ENCODE data around the gene LRRC7.

LRRC7 gene

GRCh38 chr1:70150444-70150843, 582.7 kb downstream of the LRRC7 start:
- H3K9me3 ChIP-seq (ENCODE audit: control insufficient read depth, low read length), result no peaks in the 10 kb centered on the region
- H3K4me1 ChIP-seq (ENCODE audit: control insufficient read depth, insufficient read depth, low read length, poor library complexity, severe bottlenecking), result no peaks in the 10 kb centered on the region
- no peak overlapping the region for H3K27ac ChIP-seq (ENCODE audit: low read depth, low read length, severe bottlenecking)
- no peak overlapping the region for H3K4me3 ChIP-seq (ENCODE audit: extremely low read depth, insufficient read depth, low read length, poor library complexity, severe bottlenecking)
- H3K36me3 ChIP-seq (ENCODE audit: control insufficient read depth, insufficient read depth, low read length), result peaks cover 16% of the 10 kb centered on the region
- 100% methylated on average over 1 of the region's 1 CpG; no CpG with 5 or more reads in 1 of the 2 experiments for WGBS, 2 experiments (ENCODE audit: insufficient coverage in 2 of 2)

DNA sequence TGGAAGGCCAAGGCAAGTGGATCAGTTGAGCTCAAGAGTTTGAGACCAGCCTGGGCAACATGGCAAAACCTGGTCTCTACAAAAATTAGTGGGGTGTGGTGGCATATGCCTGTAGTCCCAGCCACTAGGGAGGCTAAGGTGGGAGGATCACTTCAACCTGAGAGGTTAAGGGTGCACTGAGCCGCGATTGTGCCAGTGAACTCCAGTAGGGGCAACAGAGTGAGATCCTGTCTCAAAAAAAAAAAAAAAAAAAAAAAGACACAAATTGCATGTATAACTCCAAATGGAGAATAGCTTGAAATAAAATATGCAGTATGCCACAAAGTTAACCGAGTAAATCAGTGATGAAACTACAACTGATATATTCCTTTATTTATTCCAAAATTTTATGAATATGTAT, 586.0 kb downstream of the LRRC7 start:
- no peaks in the 10 kb centered on the region for H3K9me3 ChIP-seq (ENCODE audit: control insufficient read depth, low read length)
- H3K4me3 ChIP-seq (ENCODE audit: extremely low read depth, insufficient read depth, low read length, poor library complexity, severe bottlenecking), result no peak overlapping the region
- H3K36me3 ChIP-seq (ENCODE audit: control insufficient read depth, insufficient read depth, low read length), result peaks cover 7% of the 10 kb centered on the region
- H3K27ac ChIP-seq (ENCODE audit: low read depth, low read length, severe bottlenecking), result no peak overlapping the region
- 100% methylated on average over 2 of the region's 3 CpGs; no CpG with 5 or more reads in 1 of the 2 experiments for WGBS, 2 experiments (ENCODE audit: insufficient coverage in 2 of 2)
- H3K4me1 ChIP-seq (ENCODE audit: control insufficient read depth, insufficient read depth, low read length, poor library complexity, severe bottlenecking), result peaks cover 4% of the 10 kb centered on the region

DNA sequence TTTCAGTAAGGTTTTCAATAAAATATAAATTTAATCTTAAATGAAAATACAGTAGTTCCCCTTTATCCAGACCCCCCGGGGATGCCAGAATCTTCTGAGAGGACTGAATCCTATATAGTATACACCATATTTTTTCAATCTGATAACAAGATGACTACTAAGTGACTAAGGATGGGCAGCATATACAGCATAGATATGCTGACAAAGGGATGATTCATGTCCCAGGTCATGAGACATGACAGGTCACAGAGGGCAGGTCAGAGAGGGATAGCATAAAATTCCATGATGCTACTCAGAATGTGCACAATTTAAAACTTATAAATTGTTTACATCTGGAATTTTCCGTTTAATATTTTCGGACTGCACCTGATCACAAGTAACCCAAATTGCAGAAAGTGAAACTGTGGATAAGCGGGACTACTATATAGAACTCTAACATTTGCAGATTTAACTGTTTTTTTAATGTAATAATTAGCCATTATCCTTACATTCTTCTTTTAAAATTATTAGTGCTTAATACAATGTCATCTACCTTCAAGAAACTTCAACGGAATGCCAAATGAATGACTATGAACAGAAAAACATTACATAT, 588.9 kb downstream of the LRRC7 start:
- H3K4me1 ChIP-seq (ENCODE audit: control insufficient read depth, insufficient read depth, low read length, poor library complexity, severe bottlenecking), result peaks cover 4% of the 10 kb centered on the region
- H3K4me3 ChIP-seq (ENCODE audit: extremely low read depth, insufficient read depth, low read length, poor library complexity, severe bottlenecking), result no peak overlapping the region
- 80% methylated on average over 1 of the region's 5 CpGs; no CpG with 5 or more reads in 1 of the 2 experiments for WGBS, 2 experiments (ENCODE audit: insufficient coverage in 2 of 2)
- no peaks in the 10 kb centered on the region for H3K36me3 ChIP-seq (ENCODE audit: control insufficient read depth, insufficient read depth, low read length)
- no peak overlapping the region for H3K27ac ChIP-seq (ENCODE audit: low read depth, low read length, severe bottlenecking)
- H3K9me3 ChIP-seq (ENCODE audit: control insufficient read depth, low read length), result no peaks in the 10 kb centered on the region

- H3K9me3 ChIP-seq (ENCODE audit: control insufficient read depth, low read length), result no peaks in the 10 kb centered on the region
- no peak overlapping the region for H3K4me3 ChIP-seq (ENCODE audit: extremely low read depth, insufficient read depth, low read length, poor library complexity, severe bottlenecking)
- peaks cover 13% of the 10 kb centered on the region for H3K4me1 ChIP-seq (ENCODE audit: control insufficient read depth, insufficient read depth, low read length, poor library complexity, severe bottlenecking)
- no peak overlapping the region for H3K27ac ChIP-seq (ENCODE audit: low read depth, low read length, severe bottlenecking)
- 83 to 100% methylated on average over 1 to 2 of the region's 4 CpGs for WGBS, 2 experiments (ENCODE audit: insufficient coverage in 2 of 2)
- H3K36me3 ChIP-seq (ENCODE audit: control insufficient read depth, insufficient read depth, low read length), result peaks cover 13% of the 10 kb centered on the region
Measured at GRCh38 chr1:70164350-70164749, 596.6 kb downstream of the LRRC7 start.

DNA sequence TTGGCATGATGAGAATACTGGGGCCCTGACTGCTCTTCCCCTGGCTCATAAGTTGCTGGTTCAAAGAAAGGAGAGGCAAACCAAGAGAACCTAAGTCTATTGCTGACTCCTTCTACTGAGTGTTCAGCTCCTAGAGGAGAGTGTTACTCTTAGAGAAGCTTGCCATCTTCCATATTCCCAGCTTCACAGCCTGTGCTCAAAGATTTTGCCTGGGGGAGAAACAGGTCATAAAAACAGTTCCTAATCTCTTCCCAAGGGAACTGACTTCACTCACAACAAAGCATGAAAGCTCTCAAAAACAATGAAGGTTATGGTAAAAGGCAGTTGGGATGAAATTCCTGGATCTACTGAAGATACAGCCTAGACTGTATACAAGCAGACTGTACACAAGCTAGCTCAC, 600.6 kb downstream of the LRRC7 start:
- Histone ChIP-seq H3K9me3 (ENCODE audit: control insufficient read depth, low read length) (no peaks in the 10 kb centered on the region), H3K4me1 (ENCODE audit: control insufficient read depth, insufficient read depth, low read length, poor library complexity, severe bottlenecking) (peaks cover 15% of the 10 kb centered on the region), H3K4me3 (ENCODE audit: extremely low read depth, insufficient read depth, low read length, poor library complexity, severe bottlenecking) (no peak overlapping the region), H3K27ac (ENCODE audit: low read depth, low read length, severe bottlenecking) (peak overlapping the region; percentile 33), H3K36me3 (ENCODE audit: control insufficient read depth, insufficient read depth, low read length) (peaks cover 17% of the 10 kb centered on the region)

DNA sequence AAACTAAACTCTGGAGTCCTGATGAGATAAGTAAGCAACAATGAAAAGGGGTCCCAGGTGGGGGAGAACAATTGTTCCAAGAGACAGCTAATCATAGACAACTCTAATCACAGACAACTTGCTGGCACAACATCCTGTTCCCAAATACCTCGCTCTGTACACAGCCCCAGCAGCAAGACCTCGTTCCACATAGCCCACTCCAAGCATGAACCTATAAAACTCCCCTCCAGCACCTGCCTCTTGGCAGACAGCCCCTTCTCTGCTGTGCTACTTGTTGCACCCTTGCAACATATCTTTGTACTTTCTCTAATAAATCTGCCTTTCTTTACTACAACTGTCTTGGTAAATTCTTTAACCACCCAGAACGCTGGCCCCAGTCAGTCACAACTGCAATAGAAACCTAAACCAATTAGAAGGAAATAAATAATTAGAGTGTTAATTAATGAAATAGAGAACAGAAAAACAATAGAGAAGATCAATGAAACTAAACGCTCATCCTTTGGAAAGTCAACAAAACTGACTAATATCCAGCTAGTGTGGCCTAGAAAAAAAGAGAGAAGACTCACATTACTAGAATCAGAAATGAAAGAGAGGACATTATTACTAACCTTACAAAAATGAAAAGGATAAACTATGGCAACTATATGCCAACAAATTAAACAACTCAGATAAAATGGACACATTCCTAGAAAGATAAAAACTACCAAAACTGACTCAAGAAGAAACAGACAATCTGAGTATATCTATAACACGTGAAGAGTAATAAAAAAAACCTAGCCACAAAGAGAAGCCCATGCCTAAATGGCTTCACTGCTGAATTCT, 601.5 kb downstream of the LRRC7 start:
- peaks cover 15% of the 10 kb centered on the region for H3K4me1 ChIP-seq (ENCODE audit: control insufficient read depth, insufficient read depth, low read length, poor library complexity, severe bottlenecking)
- H3K36me3 ChIP-seq (ENCODE audit: control insufficient read depth, insufficient read depth, low read length), result peaks cover 11% of the 10 kb centered on the region
- 89 to 94% methylated on average over 2 of the region's 5 CpGs for WGBS, 2 experiments (ENCODE audit: insufficient coverage in 2 of 2)
- peak overlapping the region; percentile 6 for H3K27ac ChIP-seq (ENCODE audit: low read depth, low read length, severe bottlenecking)
- H3K9me3 ChIP-seq (ENCODE audit: control insufficient read depth, low read length), result no peaks in the 10 kb centered on the region
- H3K4me3 ChIP-seq (ENCODE audit: extremely low read depth, insufficient read depth, low read length, poor library complexity, severe bottlenecking), result no peak overlapping the region

DNA sequence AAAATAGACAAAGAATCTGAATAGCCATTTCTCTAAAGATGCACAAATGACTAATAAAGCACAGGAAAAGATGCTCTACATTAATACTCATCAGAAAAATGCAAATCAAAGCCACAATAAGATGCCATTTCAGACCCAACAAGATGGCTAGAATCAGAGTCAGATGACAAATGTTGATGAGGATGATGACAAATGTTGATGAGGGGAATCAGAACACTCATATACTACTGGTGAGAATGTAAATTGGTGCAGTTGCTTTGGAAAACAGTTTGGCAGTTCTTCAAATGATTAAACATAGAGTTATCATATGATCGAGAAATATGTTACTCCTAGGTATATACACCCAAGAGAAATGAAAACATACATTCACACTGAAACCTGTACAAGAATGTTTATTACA, 603.8 kb downstream of the LRRC7 start:
- H3K4me1 ChIP-seq (ENCODE audit: control insufficient read depth, insufficient read depth, low read length, poor library complexity, severe bottlenecking), result peaks cover 15% of the 10 kb centered on the region
- H3K4me3 ChIP-seq (ENCODE audit: extremely low read depth, insufficient read depth, low read length, poor library complexity, severe bottlenecking), result no peak overlapping the region
- H3K36me3 ChIP-seq (ENCODE audit: control insufficient read depth, insufficient read depth, low read length), result peaks cover 17% of the 10 kb centered on the region
- H3K9me3 ChIP-seq (ENCODE audit: control insufficient read depth, low read length), result no peaks in the 10 kb centered on the region
- no peak overlapping the region for H3K27ac ChIP-seq (ENCODE audit: low read depth, low read length, severe bottlenecking)
- WGBS, 2 experiments (ENCODE audit: insufficient coverage in 2 of 2), result no CpG with 5 or more reads among the region's 1 CpG
